MM.1S (cell line): Measurements from ENCODE around the gene TCN2.

ENCODE experiments used
- DNase-seq: peaks from one replicate; pipeline ENCODE4 v3.0.0-alpha.2; 2015
- H2AFZ ChIP-seq: fragments of 300-600 bp; sonication (generic); 2 replicates; pipeline ENCODE4 v1.6.0; 2016; ENCODE audit warnings: antibody characterized with exemption, low read length
- H3F3A ChIP-seq: fragments of 300-600 bp; sonication (generic); 2 replicates; pipeline ENCODE4 v1.6.1; 2016; ENCODE audit warnings: mild to moderate bottlenecking, antibody characterized with exemption, low read length, moderate library complexity, mixed read lengths; ENCODE audit not compliant: insufficient read depth
- H3K27ac ChIP-seq: fragments of 300-600 bp; sonication (generic); 2 replicates; pipeline ENCODE4 v1.5.1; 2016; ENCODE audit warnings: mild to moderate bottlenecking, low read length
- H3K27me3 ChIP-seq: fragments of 300-600 bp; sonication (generic); replicated peaks from 2 replicates; pipeline ENCODE4 v1.6.0; 2016; ENCODE audit warnings: low read length; ENCODE audit not compliant: insufficient read depth
- H3K36me3 ChIP-seq: fragments of 300-600 bp; sonication (generic); replicated peaks from 2 replicates; pipeline ENCODE4 v1.6.1; 2016; ENCODE audit warnings: mild to moderate bottlenecking, low read length, mixed read lengths; ENCODE audit not compliant: insufficient read depth
- H3K4me1 ChIP-seq: fragments of 300-600 bp; sonication (generic); 2 replicates; pipeline ENCODE4 v1.6.1; 2016; ENCODE audit warnings: low read length, mixed read lengths
- H3K4me2 ChIP-seq: fragments of 300-600 bp; sonication (generic); 2 replicates; pipeline ENCODE4 v1.6.0; 2016; ENCODE audit warnings: low read depth, low read length
- H3K4me3 ChIP-seq: fragments of 300-600 bp; sonication (generic); 2 replicates; pipeline ENCODE4 v1.5.1; 2016; ENCODE audit warnings: low read length, mixed read lengths
- H3K79me2 ChIP-seq: fragments of 300-600 bp; sonication (generic); 2 replicates; pipeline ENCODE4 v1.6.1; 2016; ENCODE audit warnings: mixed run types, low read length, mixed read lengths
- H3K9ac ChIP-seq: fragments of 300-600 bp; sonication (generic); 2 replicates; pipeline ENCODE4 v1.6.1; 2016; ENCODE audit warnings: low read length, mixed read lengths
- H3K9me2 ChIP-seq: fragments of 300-600 bp; sonication (generic); replicated peaks from 2 replicates; pipeline ENCODE4 v1.6.1; 2016; ENCODE audit warnings: mild to moderate bottlenecking, low read length, mixed read lengths; ENCODE audit not compliant: insufficient read depth
- H3K9me3 ChIP-seq: fragments of 300-600 bp; sonication (generic); replicated peaks from 2 replicates; pipeline ENCODE4 v1.6.1; 2016; ENCODE audit warnings: mild to moderate bottlenecking, low read length, mixed read lengths; ENCODE audit not compliant: insufficient read depth
- H4K20me1 ChIP-seq: fragments of 300-600 bp; sonication (generic); 2 replicates; pipeline ENCODE4 v1.6.1; 2016; ENCODE audit warnings: mild to moderate bottlenecking, low read length, moderate library complexity, mixed read lengths; ENCODE audit not compliant: insufficient read depth
- CTCF ChIP-seq: fragments of 300-600 bp; sonication (generic); IDR thresholded peaks from 2 replicates; pipeline ENCODE4 v1.5.1; 2016; ENCODE audit warnings: antibody characterized with exemption, low read length, mixed read lengths
- EZH2 ChIP-seq: fragments of 300-600 bp; sonication (generic); optimal IDR thresholded peaks from 2 replicates; pipeline ENCODE3; 2017; ENCODE audit warnings: low read depth, mild to moderate bottlenecking, antibody characterized with exemption, low read length, mixed read lengths
- EZH2phosphoT487 ChIP-seq: fragments of 300-600 bp; sonication (generic); IDR thresholded peaks from 2 replicates; pipeline ENCODE4 v1.6.1; 2018; ENCODE audit warnings: antibody characterized with exemption, low read length

Gene TCN2

DNA sequence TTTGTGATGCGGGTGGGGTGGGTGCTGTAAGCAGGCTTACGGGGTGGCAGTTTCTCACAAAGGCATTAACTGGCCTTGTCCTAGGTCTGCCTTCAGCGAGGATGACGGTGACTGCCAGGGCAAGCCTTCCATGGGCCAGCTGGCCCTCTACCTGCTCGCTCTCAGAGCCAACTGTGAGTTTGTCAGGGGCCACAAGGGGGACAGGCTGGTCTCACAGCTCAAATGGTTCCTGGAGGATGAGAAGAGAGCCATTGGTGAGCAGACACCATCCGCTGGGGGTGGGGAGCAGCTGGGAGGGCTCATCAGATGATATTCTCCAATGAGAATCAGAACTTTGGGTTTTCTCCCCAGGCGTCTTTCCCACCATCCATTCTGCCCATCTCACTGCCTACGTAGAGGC, 5.8 kb downstream of the TCN2 start:
- no peak overlapping the region for H3K4me3 ChIP-seq
- no peak overlapping the region for H3K9ac ChIP-seq
- DNase-seq: no peak
- peaks cover 22% of the 10 kb centered on the region for H3F3A ChIP-seq
- no peak overlapping the region for H2AFZ ChIP-seq
- no peaks in the 10 kb centered on the region for H3K9me3 ChIP-seq
- H4K20me1 ChIP-seq: no peaks in the 10 kb centered on the region
- H3K27ac ChIP-seq: no peak overlapping the region
- H3K4me1 ChIP-seq: peaks cover 26% of the 10 kb centered on the region
- H3K9me2 ChIP-seq: no peaks in the 10 kb centered on the region
- H3K79me2 ChIP-seq: peaks cover 11% of the 10 kb centered on the region
- H3K27me3 ChIP-seq: no peaks in the 10 kb centered on the region
- H3K36me3 ChIP-seq: no peaks in the 10 kb centered on the region
- H3K4me2 ChIP-seq: no peak overlapping the region
- TF ChIP-seq EZH2phosphoT487: no peak
- TF ChIP-seq CTCF: no peak
- no peak for TF ChIP-seq EZH2

- H3K9me3 ChIP-seq: no peaks in the 10 kb centered on the region
- H3K9me2 ChIP-seq: no peaks in the 10 kb centered on the region
- H3F3A ChIP-seq: peaks cover 8% of the 10 kb centered on the region
- H3K4me1 ChIP-seq: peaks cover 12% of the 10 kb centered on the region
- DNase-seq: no peak
- peaks cover 8% of the 10 kb centered on the region; the same call in 1 of the 2 replicates for H3K79me2 ChIP-seq
- no peak overlapping the region for H3K27ac ChIP-seq
- no peak overlapping the region for H3K4me3 ChIP-seq
- no peaks in the 10 kb centered on the region for H3K36me3 ChIP-seq
- no peak overlapping the region for H2AFZ ChIP-seq
- H3K9ac ChIP-seq: no peak overlapping the region
- no peaks in the 10 kb centered on the region for H4K20me1 ChIP-seq
- TF ChIP-seq CTCF (no peak), EZH2phosphoT487 (no peak), EZH2 (no peak)
- no peak overlapping the region for H3K4me2 ChIP-seq
- no peaks in the 10 kb centered on the region for H3K27me3 ChIP-seq
Measured at GRCh38 chr22:30614268-30614667, 7.3 kb downstream of the TCN2 start.

DNA sequence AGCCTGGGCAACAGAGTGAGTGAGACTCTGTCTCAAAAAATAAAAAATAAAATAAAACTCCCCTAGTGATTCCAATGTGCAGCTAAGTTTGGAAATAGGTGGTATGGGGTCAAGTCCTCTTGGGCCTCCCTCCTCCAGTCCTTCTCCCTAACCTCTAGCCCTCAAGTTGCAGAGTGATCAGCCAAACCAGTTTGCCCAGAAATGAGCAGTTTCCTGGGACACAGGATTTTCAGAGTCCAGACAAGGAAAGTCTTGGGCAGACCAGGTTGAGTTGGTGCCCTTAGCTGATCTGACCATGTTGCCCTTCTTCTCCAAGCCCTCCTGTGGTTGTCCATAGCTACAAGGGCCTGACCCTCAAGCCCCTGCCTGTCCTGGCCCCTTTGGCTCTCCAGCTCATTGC, 7.9 kb downstream of the TCN2 start:
- H3K36me3 ChIP-seq: no peaks in the 10 kb centered on the region
- no peaks in the 10 kb centered on the region for H3K9me2 ChIP-seq
- no peaks in the 10 kb centered on the region for H3K27me3 ChIP-seq
- no peak for DNase-seq
- H3K4me2 ChIP-seq: no peak overlapping the region
- peaks cover 2% of the 10 kb centered on the region; the same call in 1 of the 2 replicates for H3F3A ChIP-seq
- no peaks in the 10 kb centered on the region for H4K20me1 ChIP-seq
- peaks cover 8% of the 10 kb centered on the region; the same call in 1 of the 2 replicates for H3K79me2 ChIP-seq
- no peak overlapping the region for H3K9ac ChIP-seq
- H3K9me3 ChIP-seq: no peaks in the 10 kb centered on the region
- no peak overlapping the region for H2AFZ ChIP-seq
- TF ChIP-seq CTCF (no peak), EZH2phosphoT487 (no peak), EZH2 (no peak)
- no peak overlapping the region for H3K27ac ChIP-seq
- no peak overlapping the region for H3K4me3 ChIP-seq
- peaks cover 6% of the 10 kb centered on the region for H3K4me1 ChIP-seq
